HL-60 (cell line): Measurements from ENCODE around the gene SOAT1.

Experiments
- TF ChIP-seq, protein P1 (sequence below): IDR thresholded peaks from one replicate; pipeline ENCODE4 v1.5.1; 2011; ENCODE audit warnings: low read length, control low read depth, inconsistent platforms; ENCODE audit not compliant: insufficient read depth
- TF ChIP-seq, protein P2 (sequence below): IDR thresholded peaks from 2 replicates; pipeline ENCODE4 v1.6.1; 2012; ENCODE audit warnings: low read depth; ENCODE audit not compliant: insufficient replicate concordance

DNA sequence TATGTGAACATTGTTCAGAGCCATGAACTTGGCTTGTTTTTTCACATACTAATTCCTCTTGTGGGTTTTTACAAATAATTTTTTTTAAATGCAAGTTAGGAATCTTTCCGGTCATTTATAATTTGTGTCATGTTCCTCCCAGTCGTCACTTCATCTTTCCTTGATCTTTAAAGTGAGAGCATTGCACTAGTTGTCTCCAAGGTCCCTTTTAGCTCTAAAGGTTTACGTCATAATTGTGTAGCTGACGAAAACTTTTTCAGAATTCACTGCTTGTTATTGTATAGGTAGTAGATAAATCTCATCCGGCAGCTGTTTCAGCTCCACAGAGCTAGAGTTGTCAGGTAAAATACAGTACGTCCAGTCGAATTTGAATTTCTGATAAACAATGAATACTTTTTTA, 33.6 kb downstream of the SOAT1 start:
- TF ChIP-seq, protein P1, sequence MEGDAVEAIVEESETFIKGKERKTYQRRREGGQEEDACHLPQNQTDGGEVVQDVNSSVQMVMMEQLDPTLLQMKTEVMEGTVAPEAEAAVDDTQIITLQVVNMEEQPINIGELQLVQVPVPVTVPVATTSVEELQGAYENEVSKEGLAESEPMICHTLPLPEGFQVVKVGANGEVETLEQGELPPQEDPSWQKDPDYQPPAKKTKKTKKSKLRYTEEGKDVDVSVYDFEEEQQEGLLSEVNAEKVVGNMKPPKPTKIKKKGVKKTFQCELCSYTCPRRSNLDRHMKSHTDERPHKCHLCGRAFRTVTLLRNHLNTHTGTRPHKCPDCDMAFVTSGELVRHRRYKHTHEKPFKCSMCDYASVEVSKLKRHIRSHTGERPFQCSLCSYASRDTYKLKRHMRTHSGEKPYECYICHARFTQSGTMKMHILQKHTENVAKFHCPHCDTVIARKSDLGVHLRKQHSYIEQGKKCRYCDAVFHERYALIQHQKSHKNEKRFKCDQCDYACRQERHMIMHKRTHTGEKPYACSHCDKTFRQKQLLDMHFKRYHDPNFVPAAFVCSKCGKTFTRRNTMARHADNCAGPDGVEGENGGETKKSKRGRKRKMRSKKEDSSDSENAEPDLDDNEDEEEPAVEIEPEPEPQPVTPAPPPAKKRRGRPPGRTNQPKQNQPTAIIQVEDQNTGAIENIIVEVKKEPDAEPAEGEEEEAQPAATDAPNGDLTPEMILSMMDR: no peak
- TF ChIP-seq, protein P2, sequence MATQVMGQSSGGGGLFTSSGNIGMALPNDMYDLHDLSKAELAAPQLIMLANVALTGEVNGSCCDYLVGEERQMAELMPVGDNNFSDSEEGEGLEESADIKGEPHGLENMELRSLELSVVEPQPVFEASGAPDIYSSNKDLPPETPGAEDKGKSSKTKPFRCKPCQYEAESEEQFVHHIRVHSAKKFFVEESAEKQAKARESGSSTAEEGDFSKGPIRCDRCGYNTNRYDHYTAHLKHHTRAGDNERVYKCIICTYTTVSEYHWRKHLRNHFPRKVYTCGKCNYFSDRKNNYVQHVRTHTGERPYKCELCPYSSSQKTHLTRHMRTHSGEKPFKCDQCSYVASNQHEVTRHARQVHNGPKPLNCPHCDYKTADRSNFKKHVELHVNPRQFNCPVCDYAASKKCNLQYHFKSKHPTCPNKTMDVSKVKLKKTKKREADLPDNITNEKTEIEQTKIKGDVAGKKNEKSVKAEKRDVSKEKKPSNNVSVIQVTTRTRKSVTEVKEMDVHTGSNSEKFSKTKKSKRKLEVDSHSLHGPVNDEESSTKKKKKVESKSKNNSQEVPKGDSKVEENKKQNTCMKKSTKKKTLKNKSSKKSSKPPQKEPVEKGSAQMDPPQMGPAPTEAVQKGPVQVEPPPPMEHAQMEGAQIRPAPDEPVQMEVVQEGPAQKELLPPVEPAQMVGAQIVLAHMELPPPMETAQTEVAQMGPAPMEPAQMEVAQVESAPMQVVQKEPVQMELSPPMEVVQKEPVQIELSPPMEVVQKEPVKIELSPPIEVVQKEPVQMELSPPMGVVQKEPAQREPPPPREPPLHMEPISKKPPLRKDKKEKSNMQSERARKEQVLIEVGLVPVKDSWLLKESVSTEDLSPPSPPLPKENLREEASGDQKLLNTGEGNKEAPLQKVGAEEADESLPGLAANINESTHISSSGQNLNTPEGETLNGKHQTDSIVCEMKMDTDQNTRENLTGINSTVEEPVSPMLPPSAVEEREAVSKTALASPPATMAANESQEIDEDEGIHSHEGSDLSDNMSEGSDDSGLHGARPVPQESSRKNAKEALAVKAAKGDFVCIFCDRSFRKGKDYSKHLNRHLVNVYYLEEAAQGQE: no peak
